IPS DF 19.7 (cell line): ENCODE results near the gene CNNM4.

Source experiments
- DNase-seq: peaks from one replicate; pipeline ENCODE4 v3.0.0-alpha.2; 2013; ENCODE audit warnings: low read depth, low spot score

The CNNM4 gene

DNA sequence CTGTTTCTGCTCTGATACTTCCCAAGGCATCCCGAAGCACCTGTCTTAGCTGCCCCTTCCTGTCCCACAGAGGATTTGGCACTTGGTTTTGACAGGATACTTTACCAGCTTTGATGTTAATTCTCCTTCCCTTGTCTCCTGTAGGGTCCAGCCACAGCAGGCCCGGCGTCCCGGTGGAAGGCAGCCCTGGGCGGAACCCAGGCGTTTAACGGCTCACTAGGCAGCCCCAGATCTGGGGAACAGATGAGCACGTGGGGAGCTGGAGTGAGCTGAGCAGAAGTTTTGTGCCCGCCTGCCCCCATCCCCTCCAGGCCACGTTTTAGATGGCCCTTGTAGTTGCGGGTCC lies 71.7 kb downstream of the CNNM4 start:
- DNase-seq = no peak

DNA sequence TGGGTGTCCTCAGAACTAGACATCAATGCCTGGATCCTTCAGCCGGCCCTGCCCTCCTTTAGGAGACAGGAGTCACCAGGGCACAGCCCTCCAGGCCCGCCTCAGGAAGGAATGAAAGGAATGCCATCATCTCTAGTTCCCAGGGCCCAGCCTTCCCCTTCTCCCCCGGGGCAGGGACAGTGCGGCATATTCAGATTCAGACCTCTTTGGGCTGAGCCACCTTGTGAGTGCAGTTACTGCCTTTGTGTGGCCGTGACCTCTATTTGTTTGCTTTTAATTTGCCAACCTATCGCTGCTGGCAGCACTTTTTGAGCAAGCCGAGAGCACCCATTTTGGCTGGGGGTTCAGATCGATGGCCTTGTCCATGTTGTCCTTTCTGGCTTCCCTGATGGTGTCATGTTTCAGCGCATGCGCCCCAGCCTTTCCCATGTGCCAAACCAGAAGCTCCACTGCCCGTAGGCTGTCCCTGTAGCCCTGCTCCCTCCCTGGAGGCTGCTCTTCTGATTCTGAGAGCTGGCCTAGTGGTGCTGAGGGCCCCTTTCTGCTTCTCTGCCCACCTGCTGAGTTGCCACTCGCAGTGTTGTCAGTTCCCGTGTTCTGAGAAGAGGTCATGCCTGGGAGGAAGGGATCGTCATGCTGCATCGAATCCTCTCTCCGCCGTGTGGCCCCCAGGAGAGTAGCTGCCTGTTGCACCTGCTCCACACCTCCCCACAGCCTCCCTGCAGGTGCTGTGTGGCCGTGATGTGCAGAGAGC lies 72.2 kb downstream of the CNNM4 start:
- peak; percentile 86 for DNase-seq

DNA sequence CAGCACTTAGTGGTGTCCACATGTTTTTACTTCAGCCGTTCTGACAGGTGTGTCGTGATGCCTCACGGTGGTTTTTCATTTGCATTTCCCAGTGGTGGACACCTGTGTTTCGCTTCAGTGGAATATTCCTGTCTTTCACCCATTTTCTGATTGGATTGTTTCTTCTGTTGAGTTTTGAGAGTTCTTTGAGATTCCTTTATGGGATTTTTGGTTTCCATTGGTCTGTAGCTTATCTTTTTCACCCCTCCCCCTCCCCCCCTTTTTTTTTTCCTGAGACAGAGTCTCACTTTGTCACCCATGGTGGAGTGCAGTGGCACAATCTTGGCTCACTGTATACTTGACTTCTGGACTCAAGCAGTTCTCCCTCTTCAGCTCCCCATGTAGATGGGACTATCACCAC lies 75.1 kb downstream of the CNNM4 start:
- DNase-seq = no peak

DNA sequence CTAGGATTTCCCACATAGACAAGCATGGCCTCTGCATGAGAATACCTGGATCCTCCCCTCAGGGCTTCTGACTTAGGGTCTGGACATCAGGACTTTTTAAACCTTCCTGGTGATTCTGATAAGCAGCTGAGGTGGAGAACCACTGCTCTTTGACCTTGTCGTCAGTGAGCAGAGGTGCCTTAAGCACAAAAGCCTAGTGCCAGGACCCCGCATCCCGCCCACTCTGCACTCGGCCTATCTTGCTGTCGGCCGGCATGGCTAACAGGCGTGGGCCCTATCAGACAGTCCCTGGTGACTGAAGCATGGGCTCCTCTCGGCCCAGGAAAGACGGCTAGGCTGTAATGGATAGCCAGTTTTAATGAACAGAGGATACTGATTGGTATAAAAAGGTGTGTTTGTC lies 76.9 kb downstream of the CNNM4 start:
- DNase-seq = no peak

DNA sequence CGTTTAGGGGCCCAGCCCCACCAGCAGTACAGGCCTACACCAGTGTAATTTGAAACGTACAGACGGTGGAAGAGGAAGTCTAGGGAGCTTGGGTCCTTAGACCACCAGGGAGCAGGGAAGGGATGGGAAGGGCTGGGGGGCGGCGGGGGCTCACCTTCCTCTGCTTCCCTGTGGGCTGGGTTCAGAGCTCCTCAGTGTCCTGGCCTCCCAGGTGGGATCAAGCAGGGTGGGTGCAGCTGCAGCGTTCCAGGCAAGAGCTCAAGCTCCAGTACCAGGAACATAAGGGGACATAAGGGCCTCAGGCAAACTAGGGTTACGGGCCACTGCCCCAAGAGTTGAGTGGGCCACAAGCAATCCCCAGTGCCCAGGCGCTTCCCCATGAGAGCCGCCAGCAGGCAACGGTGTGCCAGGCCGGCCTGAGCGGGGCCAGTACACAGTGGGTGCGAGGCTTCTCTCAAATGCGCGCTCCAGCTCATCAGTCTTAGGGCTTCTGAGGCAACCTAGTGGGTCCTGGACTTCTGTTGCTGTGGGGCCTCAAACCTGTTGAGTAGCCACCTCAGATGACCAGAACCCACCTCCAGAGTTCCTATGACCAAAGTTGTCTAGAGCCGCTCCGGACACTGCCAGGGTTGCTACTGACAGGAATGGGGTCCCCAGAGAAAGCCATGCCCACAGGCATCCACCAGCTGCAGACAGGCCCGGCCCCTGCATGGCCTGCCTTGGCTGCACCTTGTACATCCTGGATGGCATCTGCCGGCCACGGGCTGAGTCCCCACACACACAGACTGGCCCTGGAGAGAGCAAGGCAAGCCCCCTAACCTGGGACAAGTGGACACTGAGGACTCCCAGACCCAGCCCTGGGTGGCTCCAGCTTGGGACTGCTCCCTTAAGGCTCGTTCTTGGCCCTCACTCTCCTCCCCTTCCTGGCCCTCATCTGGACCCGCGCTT lies 77.9 kb downstream of the CNNM4 start:
- DNase-seq = no peak

DNA sequence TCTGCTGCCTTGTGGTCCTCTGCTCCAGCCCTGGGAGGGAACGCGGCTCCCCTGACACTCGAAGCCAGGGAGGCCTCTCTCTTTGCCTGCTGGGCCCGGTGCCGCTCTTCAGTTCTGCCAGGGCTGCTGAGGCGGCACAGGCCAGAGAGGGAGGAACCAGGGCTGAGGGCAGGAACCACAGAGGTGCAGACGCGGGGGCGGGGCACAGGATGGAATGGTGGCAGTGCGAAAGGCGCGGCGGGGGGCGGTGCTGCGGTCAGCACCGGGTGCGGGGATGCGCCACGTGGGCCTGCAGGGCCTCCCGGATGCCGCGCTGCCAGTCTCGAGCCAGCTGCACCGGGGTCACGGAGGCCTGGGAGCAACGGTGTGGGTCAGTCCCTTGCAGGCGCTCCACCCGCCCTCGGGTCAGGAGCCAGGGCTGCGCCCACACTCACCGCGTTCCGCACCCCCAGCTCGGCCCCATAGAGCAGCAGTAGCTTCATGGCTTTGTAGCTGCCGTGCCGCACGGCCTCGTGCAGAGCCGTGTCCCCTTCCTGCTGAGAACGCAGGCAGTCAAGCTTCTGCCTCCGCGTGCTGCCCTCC lies 78.7 kb downstream of the CNNM4 start:
- no peak for DNase-seq

DNA sequence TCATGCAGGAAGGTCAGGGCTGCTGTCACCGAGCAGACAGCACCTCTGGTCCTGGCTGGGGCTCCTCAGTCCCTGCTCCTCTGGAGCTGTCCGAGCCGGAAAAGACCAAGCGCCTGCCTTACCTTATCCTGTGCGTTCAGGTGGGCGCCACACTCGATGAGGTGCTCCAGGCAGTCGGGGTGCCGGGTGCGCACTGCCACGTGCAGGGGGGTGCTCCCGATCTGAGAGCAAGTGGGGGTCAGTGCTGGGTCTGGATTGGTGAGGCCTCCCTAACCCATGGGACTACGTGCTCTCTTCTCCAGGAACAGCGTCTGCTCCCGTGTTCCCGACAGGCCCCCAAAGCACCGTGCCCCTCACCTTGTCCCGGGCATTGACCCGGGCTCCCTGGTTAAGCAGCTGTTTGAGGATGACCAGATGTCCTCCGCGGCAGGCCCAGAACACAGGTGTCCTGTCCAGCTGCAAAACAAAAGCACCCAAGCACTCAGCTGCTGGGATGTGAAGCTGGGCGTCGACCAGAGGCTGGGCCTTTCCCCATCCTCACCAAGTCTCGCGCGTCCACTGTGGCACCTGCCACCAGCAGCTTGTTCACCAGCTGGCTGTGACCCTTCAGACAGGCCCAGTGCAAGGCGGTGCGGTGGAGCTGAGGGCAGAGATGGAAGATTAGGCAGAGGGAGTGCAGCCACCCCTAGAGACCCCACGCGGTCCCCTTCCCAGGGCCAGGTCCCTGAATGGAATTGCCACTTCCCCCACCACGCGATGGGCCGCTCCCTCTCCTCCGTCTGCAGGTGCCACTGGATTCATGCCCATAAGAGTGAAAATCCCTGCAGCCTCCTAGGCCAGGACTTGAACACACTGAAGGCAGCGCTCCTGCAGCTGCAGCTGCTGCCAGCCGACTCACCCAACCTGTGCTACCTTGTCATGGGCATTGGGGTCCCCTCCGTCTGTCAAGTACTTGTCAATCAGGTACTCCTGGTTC lies 79.5 kb downstream of the CNNM4 start:
- no peak for DNase-seq

DNA sequence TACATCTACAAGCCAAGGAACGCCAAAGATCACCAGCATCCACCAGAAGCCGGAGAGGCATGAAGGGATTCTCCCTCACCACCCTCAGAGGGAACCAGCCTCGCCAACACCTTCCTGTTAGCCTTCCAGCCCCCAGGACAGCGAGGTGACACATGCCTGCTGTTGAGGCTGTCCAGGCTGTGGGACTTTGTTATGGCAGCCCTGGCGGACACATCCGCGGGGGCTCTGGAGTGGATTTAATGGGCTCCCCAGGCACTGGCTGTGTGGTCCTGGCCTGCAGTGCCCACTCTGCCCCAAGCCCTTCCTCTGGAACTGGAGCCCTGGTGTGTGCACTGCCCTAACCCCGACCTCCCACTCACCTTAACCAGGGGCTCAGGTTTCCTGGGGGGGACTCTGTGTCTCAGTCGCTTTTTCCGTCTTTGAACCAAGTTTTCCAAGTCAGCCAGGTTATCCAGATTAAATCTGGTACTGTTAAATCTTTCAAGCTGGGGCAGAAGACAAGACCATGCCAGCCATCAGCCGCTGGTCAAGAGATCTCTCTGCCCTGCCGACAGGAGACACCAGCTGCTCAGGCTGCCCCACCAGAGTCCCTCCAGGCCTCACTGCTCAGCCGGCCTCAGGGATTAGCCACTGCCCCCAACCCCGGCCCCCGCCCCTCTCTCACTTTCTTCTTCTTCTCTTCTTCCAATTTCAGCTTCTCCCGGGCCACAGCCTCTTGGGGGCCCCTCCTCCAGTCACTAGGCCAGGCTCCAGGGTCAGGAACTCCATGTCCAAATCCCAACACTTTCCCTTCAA lies 81.2 kb downstream of the CNNM4 start:
- no peak for DNase-seq

DNA sequence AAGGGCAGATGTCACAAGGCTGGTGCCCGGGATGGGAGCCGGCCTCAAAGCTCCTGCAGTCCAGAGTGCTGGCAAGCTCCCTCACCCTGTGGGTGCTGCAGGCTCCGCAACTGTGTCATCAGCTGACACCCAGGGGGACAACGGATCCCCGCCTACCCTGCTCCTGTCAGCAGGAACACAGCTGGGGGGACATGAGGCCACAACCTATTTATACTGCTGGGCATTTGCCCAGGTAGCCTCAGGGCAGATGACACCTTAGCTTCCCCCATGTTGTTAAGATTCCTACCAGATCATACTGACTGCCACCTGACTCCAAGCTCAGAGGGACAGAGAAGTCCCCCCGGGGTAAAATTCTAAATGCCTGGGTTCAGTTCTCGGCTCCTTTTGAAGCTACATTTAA lies 81.9 kb downstream of the CNNM4 start:
- no peak for DNase-seq

DNA sequence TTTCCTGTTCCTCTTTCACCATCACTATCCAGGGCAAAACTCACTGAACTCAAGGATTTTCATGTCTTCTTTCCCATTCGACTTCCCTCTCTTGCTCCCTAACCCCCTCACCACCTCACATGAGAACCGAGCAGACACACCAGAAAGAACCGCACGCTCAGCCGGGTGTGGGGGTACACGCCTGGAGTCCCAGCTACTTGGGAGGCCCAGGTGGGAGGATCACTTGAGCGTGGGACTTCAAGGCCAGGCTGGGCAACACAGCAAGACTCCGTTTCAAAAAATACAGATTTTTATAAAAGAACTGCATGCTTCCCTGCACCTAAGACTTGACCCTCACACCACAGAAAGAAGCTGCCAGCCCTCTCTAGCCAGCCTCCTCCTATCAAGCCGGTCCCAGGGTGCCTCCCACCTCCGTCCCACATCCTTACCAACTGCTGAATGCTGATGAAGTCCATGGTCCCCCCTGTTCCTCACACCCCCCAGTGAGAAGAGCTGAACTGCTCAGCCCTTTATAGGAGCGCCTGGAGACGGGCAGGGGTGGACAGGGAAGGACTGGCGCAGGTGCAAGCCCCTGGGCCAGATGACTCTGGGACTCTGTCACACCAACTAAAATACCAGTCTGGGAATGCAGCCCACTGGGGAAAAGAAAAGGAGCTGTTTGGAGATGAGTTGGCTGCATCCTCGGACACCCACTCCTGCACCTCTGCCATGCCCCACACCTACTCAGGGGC lies 83.0 kb downstream of the CNNM4 start, which contains the start of gene ANKRD23:
TSS of gene ANKRD23 (minus strand) at position 484 of the 731 bp plus-strand sequence. CDS start at position 455, 29 bp downstream.
- no peak for DNase-seq

DNA sequence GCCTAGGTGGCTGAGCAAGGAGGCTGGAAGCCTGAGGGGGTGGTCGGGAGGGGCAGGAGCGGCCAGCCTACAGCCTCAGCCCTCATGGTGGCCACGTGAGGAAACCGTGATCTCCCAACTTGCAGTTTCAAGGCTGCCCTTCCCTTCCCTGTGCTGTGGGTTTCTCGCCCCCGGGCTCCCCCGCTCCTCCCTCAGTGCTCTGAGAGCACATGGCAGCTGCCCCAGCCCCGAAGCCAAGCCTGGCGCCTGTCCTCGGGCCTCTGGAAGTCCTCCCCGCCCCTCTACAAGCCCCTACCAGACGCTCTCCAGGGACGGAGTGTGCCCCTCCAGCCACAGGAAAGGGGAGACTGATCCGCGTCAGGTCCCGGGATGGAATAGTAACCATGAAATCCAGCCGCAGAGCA lies 83.7 kb downstream of the CNNM4 start:
- DNase-seq = no peak

DNA sequence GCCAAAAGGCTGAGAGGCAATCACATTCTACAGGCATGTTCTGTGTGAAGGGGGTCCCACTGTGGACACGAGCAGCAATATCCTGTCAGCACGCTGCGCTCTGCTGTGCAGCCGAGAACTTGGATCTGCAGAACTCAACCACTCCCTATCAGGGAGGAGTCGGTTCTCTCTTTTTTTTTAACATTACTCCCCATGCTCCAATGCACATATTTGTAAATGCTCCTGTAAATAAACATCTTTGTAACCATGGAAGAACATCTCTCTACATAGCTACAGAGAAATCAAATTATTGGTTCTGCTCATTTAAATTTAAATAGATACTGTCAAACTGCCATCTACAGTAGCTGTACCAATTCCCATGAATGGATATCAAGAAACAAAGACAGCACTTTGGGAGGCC lies 86.1 kb downstream of the CNNM4 start:
- DNase-seq = no peak

DNA sequence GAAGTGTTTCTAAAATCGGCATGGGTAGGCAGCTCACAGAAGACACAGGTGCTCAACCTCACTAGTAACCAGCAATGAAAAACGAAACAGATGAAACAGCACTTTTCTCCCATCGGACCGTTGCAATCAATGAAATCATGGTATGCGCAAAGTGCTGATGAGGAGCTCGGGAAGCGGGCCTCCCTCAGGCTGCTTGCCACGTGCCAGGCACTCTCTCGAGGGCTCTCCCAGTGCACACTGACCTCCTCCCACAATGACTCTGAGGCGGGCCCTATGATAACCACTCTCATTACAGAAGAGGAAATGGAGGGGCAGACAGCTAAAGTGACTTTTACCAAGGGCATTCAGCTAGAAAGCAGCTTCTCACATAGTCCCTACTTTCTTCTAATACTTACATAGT lies 86.9 kb downstream of the CNNM4 start:
- DNase-seq = no peak

DNA sequence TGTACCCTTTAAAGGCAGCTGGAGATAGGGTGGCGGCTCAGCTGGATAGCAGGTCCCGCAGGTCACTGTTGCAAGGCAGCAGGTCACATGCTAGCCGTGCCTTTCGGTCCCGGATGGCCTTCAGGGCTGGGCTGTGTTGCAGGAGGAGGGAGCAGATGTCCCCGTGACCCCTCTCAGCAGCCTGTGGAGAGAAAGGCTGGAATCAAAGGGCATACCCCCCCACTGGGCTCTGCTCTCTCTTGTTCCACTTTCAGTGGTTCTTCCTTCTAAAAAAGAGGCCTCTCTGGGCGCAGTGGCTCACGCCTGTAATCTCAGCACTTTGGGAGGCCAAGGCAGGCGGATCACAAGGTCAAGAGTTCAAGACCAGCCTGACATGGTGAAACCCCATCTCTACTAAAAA lies 87.6 kb downstream of the CNNM4 start:
- DNase-seq = no peak

DNA sequence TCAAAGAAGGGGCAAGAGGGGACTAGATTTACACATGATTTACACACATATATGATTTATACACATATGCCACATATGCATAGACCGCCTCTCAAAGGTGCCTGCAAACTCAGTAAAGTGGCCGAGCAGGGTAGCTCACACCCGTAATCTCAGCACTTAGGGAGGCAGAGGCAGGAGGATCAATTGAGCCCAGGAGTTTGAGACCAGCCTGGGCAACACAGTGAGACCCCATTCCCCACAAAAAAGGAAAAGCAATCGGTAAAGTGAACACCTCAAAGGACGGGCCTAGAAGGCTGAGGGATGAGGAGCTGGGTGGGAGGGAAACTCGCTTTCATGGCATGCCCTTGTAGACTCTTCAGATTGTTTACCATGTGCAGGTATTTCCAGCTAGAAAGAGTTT lies 92.0 kb downstream of the CNNM4 start:
- DNase-seq = no peak

DNA sequence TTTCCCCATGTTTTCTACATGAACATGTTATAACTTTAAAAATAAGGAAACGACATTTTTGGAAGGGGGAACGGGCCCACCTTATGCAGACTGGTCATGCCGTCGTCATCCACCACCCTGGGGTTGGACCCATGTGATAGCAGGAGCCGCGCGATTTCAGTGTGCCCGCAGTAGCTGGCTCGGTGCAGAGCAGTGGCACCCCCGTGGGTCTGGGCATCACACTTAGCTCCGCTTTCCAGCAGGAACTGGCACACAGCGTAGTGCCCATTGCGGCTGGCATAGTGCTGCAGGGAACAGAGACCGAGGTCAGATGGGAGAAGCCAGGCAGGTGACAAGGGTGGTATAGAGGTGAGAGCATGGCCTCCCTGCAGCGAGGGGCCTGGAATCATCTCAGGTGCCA lies 92.6 kb downstream of the CNNM4 start:
- no peak for DNase-seq

DNA sequence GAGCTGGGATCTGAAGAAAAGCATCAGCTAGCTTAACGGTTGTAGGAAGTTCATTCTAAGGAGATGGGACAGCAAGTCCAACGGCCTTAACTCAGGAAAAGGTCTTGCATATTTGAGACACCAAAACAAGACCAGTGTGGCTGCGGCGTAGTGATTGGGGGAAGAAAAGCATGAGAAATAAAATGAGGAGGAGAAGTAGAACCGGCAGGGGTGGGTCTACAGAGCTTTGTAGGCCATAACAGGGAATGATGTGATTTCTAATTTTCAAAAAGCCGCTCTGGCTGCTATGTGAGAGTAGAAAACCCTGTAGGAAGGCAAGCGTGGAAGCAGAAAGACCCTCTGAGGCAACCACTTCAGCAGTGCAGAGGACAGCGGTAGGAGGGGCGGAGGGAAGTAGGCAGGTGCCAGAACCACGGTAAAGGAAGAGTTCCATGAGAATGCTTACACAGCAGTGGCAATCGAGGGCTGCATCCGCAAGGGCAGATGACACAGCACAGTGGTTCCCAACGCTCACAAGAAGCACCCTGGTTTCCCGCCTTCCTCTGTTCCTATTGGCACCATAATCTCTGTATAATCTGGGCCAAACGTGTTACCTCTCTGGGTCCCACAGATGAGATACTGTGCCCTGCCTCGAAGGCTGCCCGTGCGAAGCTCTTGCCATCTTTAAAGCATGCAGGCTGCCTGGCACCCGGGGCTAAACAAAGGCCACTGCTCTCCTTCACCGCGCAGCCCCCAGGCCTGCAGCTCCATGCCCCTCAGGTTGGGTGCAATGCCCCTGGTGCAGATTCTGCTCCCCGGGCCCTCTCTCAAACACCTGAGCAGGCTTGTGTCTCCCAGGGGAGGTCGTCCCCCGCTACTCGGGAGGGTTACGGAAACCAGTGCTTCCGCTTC lies 96.3 kb downstream of the CNNM4 start:
- DNase-seq = no peak

DNA sequence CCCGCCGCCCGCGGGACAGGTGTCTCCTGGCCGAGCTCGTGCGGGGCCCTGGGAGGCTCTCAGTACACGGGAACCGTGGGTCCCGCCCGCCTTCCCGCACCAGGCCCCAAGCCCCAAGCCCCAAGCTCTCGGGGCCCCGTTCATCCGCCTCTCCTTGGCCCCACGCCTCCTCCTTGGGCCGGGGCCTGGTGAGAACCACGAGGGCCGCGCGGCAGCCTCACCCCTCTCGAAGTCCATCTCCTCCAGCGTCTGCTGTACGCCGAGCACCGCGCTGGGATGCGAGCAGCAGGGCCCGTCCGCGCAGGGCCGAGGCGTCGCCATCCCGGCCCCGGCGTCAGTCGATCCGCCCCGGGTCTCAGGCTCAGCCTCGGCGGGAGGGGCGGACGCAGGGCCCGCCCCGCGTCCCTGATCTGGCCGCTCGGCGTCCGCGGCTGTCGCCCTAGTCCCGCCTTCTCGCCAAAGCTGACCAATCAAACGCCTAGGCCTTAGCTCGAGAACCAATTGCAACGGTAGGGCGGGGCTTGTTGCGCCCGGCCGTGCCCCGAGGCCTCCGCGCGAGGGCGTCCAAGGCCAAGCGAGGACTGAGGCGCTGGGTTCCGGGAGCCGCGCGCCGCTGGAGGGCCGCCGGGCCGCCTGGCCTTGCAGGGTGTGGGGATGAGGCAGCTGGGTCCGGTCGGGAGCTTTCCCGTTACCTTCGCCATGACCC lies 97.1 kb downstream of the CNNM4 start, which contains the start of gene ANKRD39:
TSS of gene ANKRD39 (minus strand) at position 350 of the 706 bp plus-strand sequence. CDS start at position 321, 29 bp downstream.
- DNase-seq = no peak
